NCI-H1436 treated with DMSO at 0.1 percent for 48 hours (cell line): ENCODE data around the gene BAIAP2L2.
"Not testable (repeated sequence)": the region's sequence is repeated elsewhere in the genome, so short reads cannot be mapped to it uniquely, and the experiment has no call there.

Source experiments
- DNase-seq: peaks from one replicate; lab custom pipeline; 2025; lab: John Stamatoyannopoulos, UW

Gene BAIAP2L2

DNA sequence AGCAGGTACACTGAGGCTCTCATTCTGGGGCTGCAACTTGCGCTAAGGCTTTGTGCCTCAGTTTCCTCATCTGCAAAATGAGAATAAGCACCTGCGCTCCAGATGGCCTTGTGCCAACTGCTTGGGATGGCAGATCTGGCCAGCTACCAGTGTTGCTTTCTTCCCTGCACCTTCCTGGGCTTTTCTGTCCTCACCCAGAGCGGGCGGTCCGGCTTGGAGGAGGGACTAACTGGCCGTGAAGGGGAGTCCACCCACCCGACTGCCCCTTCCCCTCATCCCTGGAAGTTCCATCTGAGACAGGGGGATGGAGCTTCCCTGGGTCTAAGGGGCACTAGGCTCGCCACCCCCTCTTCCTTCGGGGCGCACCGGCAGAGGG lies 30.0 kb downstream of the BAIAP2L2 start:
- no peak for DNase-seq

GRCh38 chr22:38079804-38080203 lies 30.7 kb downstream of the BAIAP2L2 start:
- DNase-seq = no peak

- DNase-seq = not testable (repeated sequence)
Observed at GRCh38 chr22:38079208-38079607, 31.3 kb downstream of the BAIAP2L2 start.

DNA sequence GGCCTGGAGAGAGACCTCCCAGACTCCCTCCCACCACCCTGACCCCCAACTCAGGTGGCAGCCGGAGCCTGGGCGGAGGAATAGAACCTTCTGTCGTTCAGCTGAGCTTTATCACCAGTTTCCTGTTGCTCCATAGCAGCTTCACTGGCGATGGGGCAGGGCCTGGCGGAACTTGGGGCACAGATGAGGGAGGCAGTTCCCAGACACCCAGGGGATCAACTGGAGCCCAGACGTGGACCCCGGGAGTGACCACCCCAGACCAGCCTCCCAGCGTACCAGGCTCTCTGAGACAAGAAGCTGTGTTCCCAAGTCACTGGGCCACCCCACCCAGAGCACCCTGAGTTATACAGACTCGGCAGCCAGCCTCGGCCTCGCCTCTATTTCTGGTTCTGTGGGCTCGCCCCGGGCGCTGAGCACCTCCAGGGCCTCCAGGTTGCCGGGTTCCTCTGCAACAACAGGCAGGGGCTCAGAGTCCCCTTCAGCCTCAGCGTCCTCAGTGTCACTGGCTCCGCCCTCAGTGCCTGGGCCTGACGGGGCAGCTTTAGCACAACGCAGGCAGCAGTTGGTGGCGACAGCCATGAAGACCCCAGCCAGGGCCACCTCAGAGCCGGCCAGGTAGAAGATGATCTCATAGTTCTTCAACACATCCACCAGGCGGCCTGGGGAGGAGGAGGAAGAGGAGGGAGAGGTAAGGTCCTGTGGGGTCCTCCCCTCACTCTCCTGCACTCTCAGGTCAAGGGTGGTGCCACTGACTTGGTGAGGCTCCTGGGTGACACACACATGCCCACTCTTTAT lies 32.2 kb downstream of the BAIAP2L2 start:
- no peak for DNase-seq

GRCh38 chr22:38077595-38077994 lies 32.9 kb downstream of the BAIAP2L2 start:
- no peak for DNase-seq

DNA sequence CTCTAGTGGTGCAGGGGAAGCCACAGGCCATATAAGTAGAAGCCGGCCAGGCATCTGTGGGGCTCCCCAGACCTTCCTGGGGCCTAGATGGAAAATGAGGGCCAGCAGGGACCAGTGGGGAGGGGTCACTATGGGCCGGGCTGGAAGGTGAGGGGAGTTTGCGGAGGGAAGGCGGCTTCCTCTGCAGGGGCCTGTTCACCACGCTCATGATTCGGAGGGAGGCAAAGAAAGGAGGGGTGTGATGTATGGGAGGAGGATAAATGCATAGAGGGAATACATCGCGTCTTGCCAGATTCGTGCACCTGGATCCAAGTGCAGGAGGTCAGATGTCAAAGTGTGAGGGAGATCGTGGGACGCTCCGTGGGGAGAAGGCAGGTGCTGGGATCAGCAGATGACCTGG lies 33.4 kb downstream of the BAIAP2L2 start:
- DNase-seq = no peak

- no peak for DNase-seq
Observed at GRCh38 chr22:38075961-38076360, 34.5 kb downstream of the BAIAP2L2 start.

DNA sequence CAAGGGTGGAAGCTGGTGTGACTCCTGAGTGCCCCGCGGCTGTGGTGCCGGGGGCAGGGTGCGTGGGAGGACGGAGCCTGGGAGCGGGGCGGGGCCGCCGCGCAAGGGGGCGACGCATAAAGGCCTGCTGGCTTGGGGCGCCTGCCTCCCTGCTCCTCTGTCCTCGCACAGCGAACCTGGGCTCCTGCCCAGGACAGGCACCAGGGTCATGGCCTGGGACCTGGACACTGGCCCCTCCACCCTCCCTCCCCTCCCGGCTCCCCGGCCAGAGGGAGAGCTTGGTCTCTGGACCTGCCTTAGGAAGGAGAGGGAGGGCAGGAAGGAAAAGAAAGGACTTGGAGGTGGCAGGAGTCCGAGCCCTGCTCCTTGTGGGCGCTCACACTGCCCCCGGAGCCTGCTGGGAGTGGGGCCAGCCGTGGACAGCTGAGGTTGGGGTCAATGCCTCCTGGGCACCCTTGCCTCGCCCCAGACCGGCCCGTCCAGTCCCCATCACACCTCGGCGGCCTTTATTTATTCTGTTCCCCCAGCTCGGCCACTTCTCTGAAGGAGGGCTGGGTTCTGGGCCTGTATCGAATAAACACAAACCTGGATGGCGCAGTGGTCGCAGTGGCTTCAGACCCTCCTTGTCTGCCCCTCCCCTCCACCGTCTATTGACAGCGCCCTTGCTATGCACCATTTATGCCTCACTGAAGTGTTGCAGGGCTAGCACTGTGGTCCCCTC lies 35.2 kb downstream of the BAIAP2L2 start:
- no peak for DNase-seq

DNA sequence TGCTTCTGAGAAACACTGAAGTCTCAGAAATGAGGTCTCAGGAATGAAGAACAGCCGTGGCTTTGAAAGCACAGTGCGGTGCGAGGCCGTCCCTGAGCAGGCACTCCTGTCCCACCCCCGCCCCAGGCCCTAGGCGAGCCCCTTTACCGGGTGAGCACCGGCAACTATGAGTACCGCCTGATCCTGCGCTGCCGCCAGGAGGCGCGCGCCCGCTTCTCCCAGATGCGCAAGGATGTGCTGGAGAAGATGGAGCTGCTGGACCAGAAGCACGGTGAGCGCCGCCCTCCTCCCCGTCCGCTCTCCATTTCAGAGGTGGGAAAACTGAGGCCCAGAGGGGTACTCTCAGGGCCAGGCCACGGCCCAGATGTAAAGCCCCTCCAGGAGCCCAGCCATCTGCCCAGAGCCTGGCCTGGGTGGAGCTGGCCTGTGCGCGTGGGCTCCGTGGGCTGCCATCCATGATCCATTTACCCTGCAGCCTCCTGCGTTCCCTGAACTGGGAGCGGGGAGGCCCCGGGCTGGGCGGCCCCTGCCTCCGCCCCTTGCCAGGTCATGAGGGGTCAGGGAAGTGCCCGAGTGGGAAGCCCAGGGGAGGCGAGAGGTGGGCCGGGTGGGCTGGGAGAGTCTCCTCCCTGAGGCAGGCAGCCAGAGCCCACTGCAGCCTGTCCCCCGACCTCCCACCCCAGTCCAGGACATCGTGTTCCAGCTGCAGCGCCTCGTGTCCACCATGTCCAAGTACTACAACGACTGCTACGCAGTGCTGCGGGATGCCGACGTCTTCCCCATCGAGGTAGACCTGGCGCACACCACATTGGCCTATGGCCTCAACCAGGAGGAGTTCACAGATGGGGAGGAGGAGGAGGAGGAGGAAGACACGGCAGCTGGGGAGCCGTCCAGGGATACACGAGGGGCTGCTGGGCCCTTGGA lies 36.0 kb downstream of the BAIAP2L2 start:
- no peak for DNase-seq

DNA sequence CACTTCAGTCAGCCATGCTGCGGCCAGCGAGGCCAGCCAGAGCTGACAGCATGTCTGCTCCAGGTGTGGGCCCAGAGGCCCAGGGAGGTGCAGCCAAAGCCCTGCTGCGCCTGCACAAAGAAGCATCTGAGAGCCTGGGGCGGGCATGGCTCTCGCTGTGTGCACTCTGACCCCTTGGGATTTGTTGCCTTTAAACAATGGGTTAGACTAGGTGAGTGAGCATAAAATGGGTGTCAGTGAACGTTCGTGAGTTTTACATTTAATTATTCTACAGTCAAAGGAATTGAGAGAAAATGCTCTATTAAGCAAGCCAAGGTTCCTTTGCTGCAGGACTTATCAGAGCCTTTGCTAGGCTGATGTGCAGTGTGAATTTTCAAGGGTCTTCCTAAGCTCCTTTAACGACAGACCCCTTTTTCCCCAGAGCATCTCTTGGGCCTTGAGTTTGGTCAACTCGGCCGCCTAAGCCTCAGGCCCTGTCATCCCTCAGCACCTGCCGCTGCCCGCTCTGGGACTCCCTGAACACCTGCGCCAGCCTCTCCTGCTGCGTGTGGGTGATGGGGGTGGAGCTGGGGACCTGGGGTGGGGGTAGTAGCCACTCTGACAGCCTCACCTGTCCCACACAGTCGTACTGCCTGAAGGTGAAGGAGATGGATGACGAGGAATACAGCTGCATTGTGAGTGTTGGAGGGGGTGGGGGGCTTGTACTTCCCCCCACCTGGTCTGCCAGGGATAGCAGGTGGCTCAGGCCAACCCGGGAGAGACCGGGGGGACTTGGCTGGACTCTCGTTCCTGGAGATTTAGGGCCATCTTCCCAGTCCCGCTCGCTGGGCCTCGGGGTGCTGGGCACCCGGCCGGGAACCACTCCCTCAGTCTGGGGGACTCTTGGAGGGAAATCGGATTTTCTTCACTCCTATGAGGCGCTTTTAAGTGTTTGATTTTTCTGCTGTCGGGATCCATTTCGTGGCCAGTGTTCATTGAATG lies 37.0 kb downstream of the BAIAP2L2 start:
- no peak for DNase-seq

- no peak for DNase-seq
Observed at GRCh38 chr22:38072322-38073149, 37.9 kb downstream of the BAIAP2L2 start.

DNA sequence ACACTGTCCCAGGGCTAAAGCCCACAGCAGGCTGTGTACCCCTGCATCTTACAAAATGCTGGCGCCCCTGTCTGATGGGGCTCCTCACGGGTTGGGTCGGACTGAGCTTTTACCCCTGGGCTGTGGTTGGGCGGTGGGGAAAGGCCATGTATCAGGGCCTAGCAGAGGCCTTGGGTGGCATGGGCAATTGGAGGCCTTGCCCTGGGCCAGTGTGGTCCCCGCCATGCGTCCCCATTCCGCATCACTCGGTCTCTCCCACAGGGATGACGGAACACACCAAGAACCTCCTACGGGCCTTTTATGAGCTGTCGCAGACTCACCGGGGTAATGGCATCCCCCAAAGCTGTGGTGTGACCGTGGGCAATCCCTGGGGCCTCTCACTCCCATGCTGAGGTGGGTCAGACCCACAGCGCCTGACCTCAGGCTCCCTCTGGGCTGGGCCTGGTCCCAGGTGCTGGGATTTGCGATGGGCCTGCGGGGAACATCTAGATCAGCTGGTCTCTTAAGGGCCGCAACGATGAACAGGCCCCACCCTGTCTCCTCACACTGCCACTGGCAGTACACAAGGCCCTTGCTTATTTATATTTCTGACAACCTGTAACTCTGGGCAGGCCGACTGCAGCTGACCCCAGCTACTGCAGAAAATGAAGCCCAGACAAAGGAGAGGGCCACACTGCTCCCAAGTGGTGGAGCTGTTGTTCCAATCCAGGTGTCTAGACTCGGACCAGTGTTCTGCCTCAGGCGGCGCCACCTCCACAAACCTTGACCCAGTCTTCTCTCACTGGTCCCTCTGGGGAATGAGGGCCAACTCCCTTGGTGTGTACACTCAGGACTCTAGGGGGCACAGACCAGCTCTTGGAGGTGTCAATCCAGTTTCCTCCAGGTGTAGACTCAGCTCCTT lies 38.8 kb downstream of the BAIAP2L2 start:
- no peak for DNase-seq

- no peak for DNase-seq
Observed at GRCh38 chr22:38070250-38070921, 40.1 kb downstream of the BAIAP2L2 start.

GRCh38 chr22:38069372-38070249 lies 40.9 kb downstream of the BAIAP2L2 start:
- no peak for DNase-seq

GRCh38 chr22:38068641-38069371 lies 41.7 kb downstream of the BAIAP2L2 start:
- DNase-seq = no peak

GRCh38 chr22:38067761-38068360 lies 42.6 kb downstream of the BAIAP2L2 start:
- DNase-seq = no peak

- DNase-seq = no peak
Observed at GRCh38 chr22:38067028-38067415, 43.5 kb downstream of the BAIAP2L2 start.
